SW480 (cell line): ENCODE data around the gene DBH.

Experiments used
- DNase-seq: peaks from one replicate; pipeline ENCODE4 v3.0.0-alpha.2; 2016; ENCODE audit warnings: low spot score

The DBH gene

DNA sequence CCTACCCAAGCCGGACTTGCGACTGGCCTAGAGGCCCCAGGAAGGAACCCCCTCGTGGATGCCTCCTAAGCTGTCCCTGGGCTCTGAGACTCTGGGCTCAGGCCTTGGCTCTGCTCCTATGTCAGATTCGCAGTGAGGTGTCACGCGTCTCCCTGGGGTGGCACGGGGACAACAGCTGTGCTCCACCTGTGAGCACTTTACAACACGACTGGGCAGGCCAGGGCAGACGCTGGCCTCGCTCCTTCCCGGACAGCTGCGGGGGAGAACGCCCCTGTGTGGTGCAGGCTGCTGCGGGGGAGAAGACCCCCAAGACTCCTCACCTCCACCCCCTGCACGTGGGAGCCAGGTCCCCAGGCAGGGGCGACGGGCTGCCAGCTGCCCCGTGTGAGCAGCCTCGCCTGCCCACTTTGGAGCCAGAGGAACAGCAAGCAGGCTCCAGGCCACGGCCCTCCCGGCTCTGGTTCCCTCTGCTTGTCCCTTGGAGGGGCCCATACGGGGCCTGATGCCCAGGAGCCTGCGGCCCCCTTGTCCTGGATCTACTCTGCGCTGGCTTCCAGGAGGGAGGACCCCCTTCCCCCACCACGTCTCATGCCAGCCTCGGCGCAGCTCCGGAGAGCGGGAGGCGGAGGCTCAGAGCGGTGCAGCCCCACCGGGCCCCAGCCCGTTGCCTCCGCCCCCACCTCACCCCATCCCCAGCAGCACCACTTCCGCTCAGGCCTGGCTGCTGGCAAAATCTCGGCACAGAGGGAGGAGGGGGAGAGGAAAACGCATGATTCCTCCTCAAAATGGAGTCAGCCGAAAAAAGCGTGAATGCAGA is 66.0 kb downstream of the DBH start:
- DNase-seq: no peak

DNA sequence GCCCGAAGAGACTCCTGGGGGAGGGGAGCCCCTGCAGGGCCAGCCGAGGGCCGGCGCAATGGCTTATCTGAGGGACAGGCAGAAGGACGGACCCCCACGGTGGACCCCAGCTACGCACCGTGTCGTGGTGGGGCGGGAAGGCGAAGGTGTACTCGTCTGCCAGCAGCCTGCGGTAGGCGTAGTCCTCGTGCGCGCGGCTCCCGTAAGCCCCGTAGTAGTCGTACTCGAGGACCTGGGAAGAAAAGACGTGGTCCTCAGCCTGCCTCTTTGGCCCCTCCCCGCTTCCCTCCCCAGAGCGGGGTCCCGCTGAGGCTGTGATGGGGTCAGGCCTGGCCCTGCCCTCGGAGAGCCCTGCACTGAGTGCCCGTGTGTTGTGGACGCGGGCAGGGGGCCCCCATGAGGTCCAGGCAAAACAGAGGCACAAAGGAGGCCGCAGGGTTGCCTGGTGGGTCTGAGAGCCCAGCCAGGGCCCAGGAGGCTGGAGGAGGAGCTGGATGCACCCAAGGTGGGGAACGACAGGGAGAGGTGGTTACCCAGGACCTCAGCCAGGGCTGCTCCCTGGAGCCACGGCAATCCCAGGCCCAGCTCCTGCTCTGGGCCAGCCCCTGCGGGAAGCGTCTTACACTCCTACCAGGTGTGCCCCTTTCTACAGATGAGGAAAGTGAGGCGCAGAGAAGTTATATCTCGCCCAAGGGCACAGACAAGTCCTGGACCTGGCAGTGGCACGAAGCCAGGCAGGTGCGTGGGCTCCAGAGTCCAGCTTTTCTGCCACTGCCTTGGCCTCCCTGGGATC is 66.8 kb downstream of the DBH start:
- no peak for DNase-seq

DNA sequence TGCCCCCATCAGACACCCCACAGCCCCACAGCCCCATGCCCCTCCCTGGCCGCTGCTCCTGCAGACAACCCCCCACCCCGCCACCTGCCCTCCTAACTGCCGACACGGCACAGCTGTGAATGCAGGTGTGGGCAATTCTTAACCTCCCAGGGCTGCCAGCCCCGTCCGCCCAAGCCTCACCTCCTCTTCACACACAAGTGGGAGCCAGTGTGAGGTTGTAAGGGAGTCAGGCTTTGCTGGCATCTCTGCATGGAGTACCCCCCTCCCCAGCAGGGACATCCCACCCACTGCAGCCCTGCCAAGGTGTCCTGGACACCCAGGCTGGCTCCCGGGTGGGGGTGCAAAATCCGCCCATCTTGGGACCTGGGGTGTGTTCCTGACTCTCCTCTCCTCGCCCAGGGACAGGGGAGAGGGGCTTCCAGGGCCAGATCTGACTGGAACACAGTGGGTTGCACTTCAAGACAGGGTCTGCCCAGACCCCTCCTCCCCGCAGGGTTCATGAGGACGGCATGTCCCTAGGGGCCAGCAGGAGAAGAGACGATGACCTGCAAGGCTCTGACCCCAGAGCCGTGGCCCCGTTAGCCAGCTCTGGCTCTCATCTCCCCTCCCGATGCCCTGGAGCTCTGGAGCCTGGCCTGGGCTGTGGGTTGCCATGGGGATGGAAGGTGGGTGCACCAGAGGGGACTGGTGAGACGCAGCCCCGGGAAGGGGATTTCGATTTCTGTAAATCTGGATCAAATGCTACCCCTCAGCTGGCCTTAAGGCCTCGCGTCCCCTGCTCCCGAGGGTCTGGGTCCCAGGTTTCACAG is 67.6 kb downstream of the DBH start:
- peak; percentile 13 for DNase-seq

DNA sequence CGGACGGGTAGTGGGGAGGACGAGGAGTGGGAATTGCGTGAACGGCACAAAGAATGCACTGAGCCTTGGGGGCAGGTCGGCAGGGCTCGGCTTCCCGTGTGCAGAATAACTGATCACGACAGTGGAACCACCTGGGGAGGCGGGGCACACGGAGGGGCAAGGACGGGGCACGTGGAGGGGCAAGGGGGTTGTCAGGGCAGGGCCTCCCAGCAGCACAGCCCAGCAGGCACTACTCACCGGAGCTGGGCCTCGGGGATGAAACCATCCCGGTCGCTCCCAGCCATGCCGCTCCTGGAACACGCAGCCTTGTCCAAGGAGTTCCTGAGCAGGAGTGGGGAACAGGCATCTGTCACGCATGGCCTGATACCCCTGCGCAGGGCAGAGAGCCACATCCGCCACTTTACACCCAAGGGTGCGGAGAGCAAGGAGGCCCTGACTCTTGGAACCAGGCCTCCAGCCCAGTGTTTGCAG is 68.6 kb downstream of the DBH start:
- no peak for DNase-seq

DNA sequence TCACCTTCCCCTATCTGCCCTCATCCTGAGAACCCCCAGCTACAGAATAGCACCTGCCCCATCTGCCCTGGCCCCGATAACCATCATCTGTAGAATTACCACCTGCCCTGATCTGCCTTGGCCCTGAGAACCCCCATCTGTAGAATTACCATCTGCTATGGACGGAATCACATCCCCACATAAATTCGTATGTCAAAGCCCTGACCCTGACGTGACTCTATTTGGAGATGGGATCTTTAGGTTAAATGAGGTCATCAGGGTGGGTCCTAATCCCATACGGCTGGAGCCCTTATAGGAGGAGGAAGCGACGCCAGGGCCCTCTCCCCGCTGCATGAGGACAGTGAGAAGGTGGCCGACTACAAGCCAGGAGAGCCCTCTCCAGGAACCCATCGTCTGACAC is 69.4 kb downstream of the DBH start:
- no peak for DNase-seq

DNA sequence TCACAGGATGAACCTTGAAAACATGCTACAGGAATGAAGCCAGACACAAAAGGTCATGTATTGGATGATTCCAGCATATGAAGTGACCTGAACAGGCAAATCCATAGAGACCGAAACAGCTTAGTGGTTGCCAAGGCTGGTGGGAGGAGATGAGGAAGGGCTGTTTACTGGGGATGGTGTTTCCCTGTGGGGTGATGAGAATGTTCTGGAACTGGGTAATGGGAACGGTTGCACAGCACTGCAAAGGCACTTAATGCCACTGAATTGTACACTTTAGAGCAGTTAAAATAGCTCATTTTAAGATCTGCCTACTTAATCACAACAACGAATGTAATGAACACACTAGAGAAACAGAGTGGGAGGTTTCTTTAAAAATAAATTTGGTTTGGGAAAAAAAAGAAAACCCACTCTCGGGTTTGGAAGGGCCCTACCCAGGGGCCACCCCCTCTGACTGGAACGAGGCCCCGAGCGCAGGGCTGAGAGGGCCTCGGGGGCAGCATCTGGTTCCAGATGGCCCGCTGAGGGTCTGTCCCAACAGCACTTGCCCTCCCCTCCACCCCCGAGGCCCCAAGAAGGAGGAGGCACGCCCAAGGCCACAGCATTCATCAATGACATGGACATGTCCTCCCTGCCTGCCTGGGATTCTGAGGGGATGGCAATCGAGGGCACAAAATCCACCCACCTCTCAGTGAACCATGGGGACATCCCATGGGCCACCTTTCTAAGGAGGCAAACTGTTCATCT is 70.3 kb downstream of the DBH start:
- DNase-seq: no peak

DNA sequence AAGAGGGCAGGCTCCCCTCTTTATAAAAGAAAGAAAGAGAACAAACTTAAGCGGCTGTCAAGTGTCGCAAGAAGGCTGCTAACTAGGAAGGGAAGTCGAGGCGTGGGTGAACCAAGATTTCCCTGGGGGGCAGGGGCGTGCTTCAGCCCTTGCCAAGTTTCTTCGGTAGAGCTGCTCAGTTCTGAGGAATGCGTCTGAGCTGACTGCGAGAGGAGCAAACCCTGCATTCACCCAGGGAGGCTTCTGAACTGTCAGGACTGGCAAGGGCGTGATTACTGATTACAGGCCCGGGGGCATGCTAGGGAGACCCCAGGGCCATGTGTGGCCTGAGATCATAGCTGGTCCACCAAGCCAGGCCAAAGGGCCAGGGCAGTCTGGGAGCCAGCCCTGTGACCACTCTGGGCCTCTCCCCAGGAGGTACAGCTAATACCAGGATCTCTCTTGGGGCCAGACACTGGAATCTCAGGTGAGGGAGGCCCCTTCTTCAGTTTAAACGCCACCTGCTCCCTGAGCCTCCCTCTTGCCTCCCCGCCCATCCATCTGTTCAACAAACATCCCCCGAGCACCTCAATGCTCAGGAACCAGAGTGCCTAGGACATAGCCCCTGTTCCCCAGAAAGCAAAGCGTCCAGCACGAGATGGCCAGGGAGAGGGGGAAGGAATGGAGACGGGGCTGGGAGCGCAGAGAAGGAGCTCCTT is 71.1 kb downstream of the DBH start:
- no peak for DNase-seq

DNA sequence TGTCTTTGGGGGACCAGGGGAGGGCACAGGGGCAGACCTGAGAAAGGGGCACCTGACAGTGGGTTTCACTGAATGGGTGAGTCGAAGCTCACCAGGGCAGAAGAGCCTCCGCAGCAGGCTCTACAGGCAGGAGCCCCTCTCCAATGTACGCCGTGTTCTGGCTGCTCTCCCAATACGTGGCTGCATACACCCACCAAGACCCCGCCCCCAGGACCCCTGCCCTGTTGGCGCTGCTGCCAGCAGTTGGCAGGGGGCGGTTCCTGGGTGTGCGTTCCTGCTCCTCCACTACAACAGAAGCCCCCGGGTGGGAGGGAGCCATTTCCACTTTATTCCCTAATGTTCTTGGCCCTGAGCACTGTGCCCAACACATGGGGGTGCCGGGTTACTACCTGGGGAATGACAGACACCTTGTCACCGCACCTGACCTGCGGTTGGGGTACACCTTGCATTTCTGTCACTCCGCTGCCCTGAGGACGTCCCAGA is 71.6 kb downstream of the DBH start:
- DNase-seq: no peak

DNA sequence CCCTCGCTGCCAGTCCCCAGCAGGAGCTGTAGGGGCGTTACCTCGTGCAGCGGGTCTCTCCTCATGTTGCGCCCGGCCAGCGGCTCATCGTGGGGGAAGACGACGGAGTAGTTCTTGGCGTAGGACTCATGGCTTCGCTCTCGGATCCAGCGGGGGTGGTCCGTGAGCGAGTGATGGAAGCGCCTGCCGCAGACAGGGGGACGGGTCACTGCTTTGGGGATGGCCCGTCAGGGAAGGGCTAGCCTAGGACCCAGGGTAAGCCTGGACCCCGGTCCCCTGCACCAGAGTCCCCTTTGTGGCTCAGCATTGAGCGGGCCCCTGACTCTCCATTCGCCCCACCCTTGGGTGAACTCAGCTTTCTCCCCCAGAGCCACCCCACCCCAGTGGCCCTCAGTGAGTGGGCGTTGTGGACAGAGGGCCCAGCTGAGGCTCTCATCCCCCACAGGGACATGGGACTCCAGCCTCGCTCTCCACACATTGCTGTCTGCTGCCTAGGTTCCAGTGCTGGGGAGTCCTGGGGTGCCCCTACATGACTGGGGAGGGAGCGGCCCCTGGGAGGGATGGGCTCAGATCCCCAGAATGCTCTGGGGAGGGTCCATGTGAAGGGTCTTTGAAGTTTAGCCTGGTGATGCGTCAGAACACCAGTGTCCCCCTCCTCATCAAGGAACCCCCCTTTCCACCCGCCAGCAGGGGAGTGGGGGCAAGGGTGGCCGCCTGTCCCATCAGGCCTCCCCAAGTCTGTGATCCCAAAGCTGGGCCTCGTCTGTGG is 72.3 kb downstream of the DBH start:
- no peak for DNase-seq
